ENCODE measurements around the gene MPPED1.

DNA sequence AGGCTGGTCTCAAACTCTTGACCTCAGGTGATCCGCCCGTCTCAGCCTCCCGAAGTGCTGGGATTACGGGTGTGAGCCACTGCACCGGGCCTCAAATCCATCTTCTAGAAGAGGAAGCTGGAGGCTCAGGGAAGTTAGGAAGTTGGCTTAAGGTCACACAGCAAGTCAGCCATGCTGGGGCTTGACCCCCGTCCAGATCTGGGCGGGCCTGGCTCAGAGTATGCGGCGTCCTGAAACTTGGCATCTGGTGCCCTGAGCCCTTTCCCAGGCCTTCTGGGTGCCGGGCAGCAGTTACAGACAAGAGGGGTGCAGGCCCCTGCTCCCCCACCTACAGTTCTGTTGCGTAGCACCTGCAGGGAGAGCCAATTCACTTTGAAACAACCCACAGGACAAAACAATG is 11.2 kb downstream of the MPPED1 start:
- TF ChIP-seq CTCF (conservative IDR thresholded peaks at IDR 0.05; ENCODE audit: low read depth, low read length), result no peak
- no peak for TF ChIP-seq EZH2 (IDR thresholded peaks at IDR 0.05; ENCODE audit: borderline replicate concordance, low read depth, low read length, poor library complexity, severe bottlenecking)

Measured in A673 (cell line).